ENCODE data around the gene PIRT. TPM values are rescaled to one million over a fixed set of nuclear protein-coding genes. Genes with fewer than 3 reads are reported as not detected.

PIRT gene
- total and polyA plus RNA-seq, 2 donors (not counting 1 experiment from before 2014, with no cell fraction given) = not detected

DNA sequence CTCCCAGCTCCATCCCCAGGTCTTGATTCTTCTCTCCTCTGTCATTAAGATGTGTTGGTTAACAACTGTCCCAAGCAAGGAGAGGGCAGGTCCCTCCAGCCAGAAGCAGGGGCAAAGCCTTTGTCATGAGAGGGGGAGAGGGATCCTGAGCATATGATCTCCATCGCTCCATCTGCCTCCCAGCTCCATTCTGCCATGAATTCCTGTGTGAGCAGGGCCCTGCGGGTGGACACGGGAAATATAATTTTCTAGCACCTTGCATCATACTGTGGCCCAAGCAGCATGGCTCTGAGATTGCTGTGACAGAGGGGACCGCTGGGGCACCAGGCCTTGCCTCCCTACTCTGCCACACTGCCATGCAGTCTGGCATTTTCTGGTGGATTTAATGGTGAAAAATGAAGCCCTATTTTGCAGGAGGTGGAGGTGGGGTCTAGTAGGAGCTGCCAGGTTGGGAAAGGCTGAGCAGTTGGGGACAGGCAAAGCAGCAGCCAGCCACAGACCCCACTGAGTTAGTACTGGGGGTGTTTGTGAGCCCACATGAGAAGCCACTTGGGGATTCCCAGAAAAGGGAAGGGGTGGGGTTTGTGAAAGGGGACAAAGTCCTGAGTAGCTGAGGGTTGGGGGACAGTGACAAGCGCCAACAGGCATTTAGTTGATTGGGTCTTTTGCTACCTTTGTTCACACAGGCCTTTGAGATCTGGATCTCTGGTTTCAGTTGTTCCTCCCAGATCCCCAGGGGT, 50.4 kb downstream of the PIRT start:
- Histone ChIP-seq H2AFZ (ENCODE audit: insufficient read depth, low read depth, low read length, poor library complexity, severe bottlenecking) (no peak overlapping the region), H3K27ac (ENCODE audit: low read length in 2 of 2) (no peak overlapping the region), H3K4me2 (replicated peaks; ENCODE audit: low read depth, low read length, poor library complexity, severe bottlenecking) (no peak overlapping the region), H3K9ac (ENCODE audit: low read length) (no peak overlapping the region), H3K79me2 (ENCODE audit: control insufficient read depth, insufficient read depth, low read length) (no peaks in the 10 kb centered on the region), H3K4me3 (ENCODE audit: control extremely low read depth in 1 of 5, extremely low read depth in 1 of 5, insufficient read depth in 1 of 5, low read depth in 2 of 5, low read length in 4 of 5) (no peak overlapping the region), H3K9me3 (ENCODE audit: control extremely low read depth in 1 of 3, control insufficient read depth in 2 of 3, insufficient read depth in 1 of 3, low read length in 2 of 3) (peaks cover 2 to 6% (median 5%) of the 10 kb centered on the region in 3 donors), H3K4me1 (ENCODE audit: control insufficient read depth in 2 of 2, insufficient read depth in 2 of 2, low read length in 2 of 2) (peaks cover 0 to 3% of the 10 kb centered on the region in 2 donors), H4K20me1 (ENCODE audit: control insufficient read depth, insufficient read depth, low read length, poor library complexity, severe bottlenecking) (no peaks in the 10 kb centered on the region), H3K27me3 (replicated peaks in 1 of 4; ENCODE audit: control extremely low read depth in 1 of 4, control insufficient read depth in 3 of 4, insufficient read depth in 4 of 4, low read length in 3 of 4) (peaks cover 0 to 5% (median 0%) of the 10 kb centered on the region in 4 experiments), H3K36me3 (replicated peaks in 1 of 2; ENCODE audit: control extremely low read depth in 1 of 2, control insufficient read depth in 1 of 2, extremely low read depth in 1 of 2, insufficient read depth in 2 of 2, low read length in 1 of 2) (no peaks in the 10 kb centered on the region)
- ChIA-PET CTCF (no interaction called here), POLR2A (no interaction called here)
- no peaks in the 10 kb centered on the region for H3K4me1 Mint-ChIP-seq
- H3K9me3 Mint-ChIP-seq (ENCODE audit: insufficient read depth) = peaks cover 6% of the 10 kb centered on the region
- no CpG with 5 or more reads among the region's 5 CpGs for WGBS (ENCODE audit: insufficient coverage)
- peaks cover 9% of the 10 kb centered on the region for H3K27me3 Mint-ChIP-seq
- intact Hi-C loops (cut with micrococcal nuclease) = no loop called here
- DNase-seq (no peak), ATAC-seq (ENCODE audit: low read depth) (no peak)
- no peak for TF ChIP-seq EZH2 (IDR thresholded peaks at IDR 0.05; ENCODE audit: borderline replicate concordance, insufficient read depth, low read depth, low read length, poor library complexity, severe bottlenecking)
- TF ChIP-seq, protein P1, sequence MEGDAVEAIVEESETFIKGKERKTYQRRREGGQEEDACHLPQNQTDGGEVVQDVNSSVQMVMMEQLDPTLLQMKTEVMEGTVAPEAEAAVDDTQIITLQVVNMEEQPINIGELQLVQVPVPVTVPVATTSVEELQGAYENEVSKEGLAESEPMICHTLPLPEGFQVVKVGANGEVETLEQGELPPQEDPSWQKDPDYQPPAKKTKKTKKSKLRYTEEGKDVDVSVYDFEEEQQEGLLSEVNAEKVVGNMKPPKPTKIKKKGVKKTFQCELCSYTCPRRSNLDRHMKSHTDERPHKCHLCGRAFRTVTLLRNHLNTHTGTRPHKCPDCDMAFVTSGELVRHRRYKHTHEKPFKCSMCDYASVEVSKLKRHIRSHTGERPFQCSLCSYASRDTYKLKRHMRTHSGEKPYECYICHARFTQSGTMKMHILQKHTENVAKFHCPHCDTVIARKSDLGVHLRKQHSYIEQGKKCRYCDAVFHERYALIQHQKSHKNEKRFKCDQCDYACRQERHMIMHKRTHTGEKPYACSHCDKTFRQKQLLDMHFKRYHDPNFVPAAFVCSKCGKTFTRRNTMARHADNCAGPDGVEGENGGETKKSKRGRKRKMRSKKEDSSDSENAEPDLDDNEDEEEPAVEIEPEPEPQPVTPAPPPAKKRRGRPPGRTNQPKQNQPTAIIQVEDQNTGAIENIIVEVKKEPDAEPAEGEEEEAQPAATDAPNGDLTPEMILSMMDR (IDR thresholded peaks at IDR 0.05) = no peak
- no peak overlapping the region for H3K27ac Mint-ChIP-seq
- no peak overlapping the region for H3K4me3 Mint-ChIP-seq

DNA sequence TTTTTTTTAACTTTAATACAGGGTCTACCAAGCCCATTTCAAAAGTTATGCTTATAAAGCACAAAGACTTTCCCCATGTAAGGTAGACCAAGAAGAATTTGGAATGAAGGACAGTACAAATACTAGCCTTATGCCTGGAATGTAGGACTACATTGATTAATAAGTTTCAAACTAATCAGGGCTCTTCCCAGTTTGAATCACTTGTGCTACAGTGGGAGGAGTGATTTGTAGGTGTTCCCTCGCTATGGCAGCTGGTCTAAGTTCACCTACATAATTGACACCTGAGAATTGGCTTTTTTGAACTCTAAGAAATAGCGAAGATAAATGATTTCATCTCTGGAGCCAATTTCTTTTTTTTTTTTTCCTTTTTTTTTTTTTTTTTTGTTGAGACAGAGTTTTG, 52.6 kb downstream of the PIRT start:
- ATAC-seq (ENCODE audit: low read depth) (no peak), DNase-seq (no peak)
- Histone ChIP-seq H3K4me3 (ENCODE audit: control extremely low read depth in 1 of 5, extremely low read depth in 1 of 5, insufficient read depth in 1 of 5, low read depth in 2 of 5, low read length in 4 of 5) (no peak overlapping the region), H3K27me3 (replicated peaks in 1 of 4; ENCODE audit: control extremely low read depth in 1 of 4, control insufficient read depth in 3 of 4, insufficient read depth in 4 of 4, low read length in 3 of 4) (peaks cover 0 to 3% (median 0%) of the 10 kb centered on the region in 4 experiments), H2AFZ (ENCODE audit: insufficient read depth, low read depth, low read length, poor library complexity, severe bottlenecking) (no peak overlapping the region), H3K36me3 (replicated peaks in 1 of 2; ENCODE audit: control extremely low read depth in 1 of 2, control insufficient read depth in 1 of 2, extremely low read depth in 1 of 2, insufficient read depth in 2 of 2, low read length in 1 of 2) (no peaks in the 10 kb centered on the region), H3K9me3 (ENCODE audit: control extremely low read depth in 1 of 3, control insufficient read depth in 2 of 3, insufficient read depth in 1 of 3, low read length in 2 of 3) (peaks cover 2 to 6% (median 5%) of the 10 kb centered on the region in 3 donors), H4K20me1 (ENCODE audit: control insufficient read depth, insufficient read depth, low read length, poor library complexity, severe bottlenecking) (no peaks in the 10 kb centered on the region), H3K9ac (ENCODE audit: low read length) (no peak overlapping the region), H3K27ac (ENCODE audit: low read length in 2 of 2) (no peak overlapping the region), H3K4me2 (replicated peaks; ENCODE audit: low read depth, low read length, poor library complexity, severe bottlenecking) (no peak overlapping the region), H3K4me1 (ENCODE audit: control insufficient read depth in 2 of 2, insufficient read depth in 2 of 2, low read length in 2 of 2) (no peaks in the 10 kb centered on the region), H3K79me2 (ENCODE audit: control insufficient read depth, insufficient read depth, low read length) (no peaks in the 10 kb centered on the region)
- TF ChIP-seq, protein P1 (IDR thresholded peaks at IDR 0.05) = no peak
- no peak for TF ChIP-seq EZH2 (IDR thresholded peaks at IDR 0.05; ENCODE audit: borderline replicate concordance, insufficient read depth, low read depth, low read length, poor library complexity, severe bottlenecking)
- H3K27me3 Mint-ChIP-seq = peaks cover 9% of the 10 kb centered on the region
- no peaks in the 10 kb centered on the region for H3K4me1 Mint-ChIP-seq
- CTCF ChIA-PET = no interaction called here
- intact Hi-C loops (cut with micrococcal nuclease) = no loop called here
- no CpG with 5 or more reads among the region's 2 CpGs for WGBS (ENCODE audit: insufficient coverage)
- H3K4me3 Mint-ChIP-seq = no peak overlapping the region
- H3K27ac Mint-ChIP-seq = no peak overlapping the region
- peaks cover 8% of the 10 kb centered on the region for H3K9me3 Mint-ChIP-seq (ENCODE audit: insufficient read depth)
- POLR2A ChIA-PET = no interaction called here

Measured in B cell (primary cell).